GM12878 (cell line): ENCODE measurements around the gene PRDM7. TPM values are rescaled to one million over a fixed set of nuclear protein-coding genes. Genes with fewer than 3 reads are reported as not detected.

Experiments used
- ATAC-seq: fragments of 200-7000 bp; cut with Tn5 transposase; 3 replicates; pipeline ENCODE4 v1.9.1; 2020; ENCODE audit warnings: mild to moderate bottlenecking, moderate library complexity
- BruUV-seq: library from RNA; stranded (reverse); fragments of 400-500 nt; replicated peaks from 2 replicates; lab custom pipeline; 2021; lab: Mats Ljungman, UMichigan
- CTCF ChIA-PET: fragments of 300-600 bp; sonication (Branson Sonifier 250); formaldehyde crosslinking; extraction: SDS; loops from one replicate; lab custom pipeline; 2021; ENCODE audit warnings: inconsistent platforms; lab: Yijun Ruan, JAX
- POLR2A ChIA-PET: fragments of 350-600 bp; formaldehyde crosslinking; extraction: SDS; loops from one replicate; lab custom pipeline; 2021; ENCODE audit warnings: inconsistent platforms; lab: Charles Lee
- RAD21 ChIA-PET: fragments of 300-600 bp; sonication (Branson Sonifier 250); formaldehyde crosslinking; loops from one replicate; lab custom pipeline; 2023; ENCODE audit warnings: antibody characterized with exemption; ENCODE audit not compliant: unreplicated experiment; lab: Charles Lee
- SMC1A ChIA-PET: fragments of 300-600 bp; sonication (Branson Sonifier 250); formaldehyde crosslinking; loops from one replicate; lab custom pipeline; 2023; ENCODE audit not compliant: unreplicated experiment, uncharacterized antibody; lab: Charles Lee
- DNase-seq: peaks from one replicate; pipeline ENCODE4 v3.0.0-alpha.2; 2011; ENCODE audit warnings: low read depth, low spot score
- FAIRE-seq: peaks from 3 replicates; lab custom pipeline; 2011; peaks lifted over from hg19 to GRCh38; lab: Jason Lieb, UNC
- H2AFZ ChIP-seq: 2 replicates; pipeline ENCODE4 v1.6.0; 2011; ENCODE audit warnings: low read depth, low read length, control low read depth; ENCODE audit not compliant: control insufficient read depth
- H3K27ac ChIP-seq: 2 replicates; pipeline ENCODE4 v1.5.1; 2011; ENCODE audit warnings: control low read depth; ENCODE audit not compliant: control insufficient read depth, insufficient read depth
- H3K27me3 ChIP-seq, 2 experiments: replicated peaks in 1 of 2; 2 replicates each; pipeline versions ENCODE4 v1.6.0 to v1.6.1; 2011; ENCODE audit warnings: low read length in 1 of 2; ENCODE audit not compliant: control insufficient read depth in 2 of 2, insufficient read depth in 2 of 2
- H3K36me3 ChIP-seq, 2 experiments: 2 replicates each; pipeline ENCODE4 v1.5.1; 2011; ENCODE audit warnings: low read length in 1 of 2; ENCODE audit not compliant: control insufficient read depth in 2 of 2, insufficient read depth in 2 of 2
- H3K4me1 ChIP-seq: 2 replicates; pipeline ENCODE4 v1.6.1; 2011; ENCODE audit warnings: mild to moderate bottlenecking, low read length, moderate library complexity, mixed read lengths; ENCODE audit not compliant: control insufficient read depth, insufficient read depth
- H3K4me2 ChIP-seq: 2 replicates; pipeline ENCODE4 v1.6.0; 2011; ENCODE audit warnings: control low read depth; ENCODE audit not compliant: control insufficient read depth, insufficient read depth
- H3K4me3 ChIP-seq: fragments of 200-600 bp; sonication (generic); 2 replicates; pipeline ENCODE4 v1.5.1; 2016
- H3K79me2 ChIP-seq: 2 replicates; pipeline ENCODE4 v1.6.0; 2011; ENCODE audit warnings: low read length; ENCODE audit not compliant: control insufficient read depth, insufficient read depth
- H3K9ac ChIP-seq: 2 replicates; pipeline ENCODE4 v1.8.0; 2011; ENCODE audit warnings: low read length, control low read depth, mixed read lengths; ENCODE audit not compliant: control insufficient read depth, insufficient read depth
- H3K9me3 ChIP-seq: replicated peaks from 3 replicates; pipeline ENCODE4 v1.5.1; 2011; ENCODE audit warnings: mild to moderate bottlenecking, low read length; ENCODE audit not compliant: control insufficient read depth, insufficient read depth
- H4K20me1 ChIP-seq: 2 replicates; pipeline ENCODE4 v1.6.0; 2011; ENCODE audit not compliant: control insufficient read depth, insufficient read depth
- BRCA1 ChIP-seq: IDR thresholded peaks from 2 replicates; pipeline ENCODE4 v1.6.1; 2011; ENCODE audit warnings: low read depth, low read length, improper control_type of control experiment
- CBX5 ChIP-seq: sonication (generic); IDR thresholded peaks from 2 replicates; pipeline ENCODE4 v1.6.1; 2016; ENCODE audit warnings: low read depth, moderate library complexity, mild to moderate bottlenecking, inconsistent platforms
- CEBPZ ChIP-seq: fragments of 150-350 bp; IDR thresholded peaks from 2 replicates; pipeline ENCODE4 v1.6.1; 2016; ENCODE audit warnings: low read depth, low read length
- E2F8 ChIP-seq: fragments of 450-650 bp; IDR thresholded peaks from 2 replicates; pipeline ENCODE4 v1.6.1; 2018; ENCODE audit warnings: mild to moderate bottlenecking, low read depth, moderate library complexity; ENCODE audit not compliant: partially characterized antibody
- EZH2 ChIP-seq: IDR thresholded peaks from 2 replicates; pipeline ENCODE4 v1.6.1; 2012; ENCODE audit warnings: low read depth, mild to moderate bottlenecking, control low read depth, inconsistent platforms, low read length, borderline replicate concordance; ENCODE audit not compliant: control insufficient read depth
- IKZF2 ChIP-seq, 2 experiments: fragments of 450-650 bp; IDR thresholded peaks; 2 replicates each; pipeline ENCODE4 v1.6.1; 2017; ENCODE audit warnings: mild to moderate bottlenecking in 2 of 2, moderate library complexity in 2 of 2
- MTA3 ChIP-seq: IDR thresholded peaks from 2 replicates; pipeline ENCODE4 v1.6.1; 2012; ENCODE audit warnings: low read length, inconsistent platforms, borderline replicate concordance
- NBN ChIP-seq: fragments of 450-650 bp; IDR thresholded peaks from 2 replicates; pipeline ENCODE4 v1.6.1; 2016
- RUNX3 ChIP-seq: IDR thresholded peaks from 2 replicates; pipeline ENCODE4 v1.6.1; 2012; ENCODE audit warnings: low read length, inconsistent platforms
- SUZ12 ChIP-seq: fragments of 200-600 bp; sonication (generic); IDR thresholded peaks from one replicate; pipeline ENCODE4 v1.6.1; 2018; ENCODE audit warnings: antibody characterized with exemption, mild to moderate bottlenecking; ENCODE audit not compliant: unreplicated experiment
- TCF12 ChIP-seq: IDR thresholded peaks from 2 replicates; pipeline ENCODE4 v1.6.1; 2011; ENCODE audit warnings: low read depth, mild to moderate bottlenecking, low read length
- ZNF274 ChIP-seq: IDR thresholded peaks from one replicate; pipeline ENCODE4 v1.8.0; 2011; ENCODE audit not compliant: insufficient read length, insufficient read depth
- ZNF592 ChIP-seq: fragments of 450-650 bp; IDR thresholded peaks from 2 replicates; pipeline ENCODE4 v1.6.1; 2017; ENCODE audit warnings: mild to moderate bottlenecking, moderate library complexity
- ZNF622 ChIP-seq: fragments of 450-650 bp; IDR thresholded peaks from 2 replicates; pipeline ENCODE4 v1.6.1; 2017; ENCODE audit warnings: mild to moderate bottlenecking, inconsistent platforms
- WGBS: methylation state at CpG from one replicate; pipeline ENCODE4 v1.1.6; 2016; ENCODE audit warnings: low lambda C conversion rate; ENCODE audit not compliant: insufficient replicate concordance, insufficient coverage; ENCODE audit errors: missing lambda C conversion rate; 5-methylcytosine and 5-hydroxymethylcytosine counted together
- in situ Hi-C: fragments of 300-500 bp; cut with MboI; formaldehyde crosslinking; loops from 9 replicates; pipeline ENCODE4 v1.14.3; 2018; ENCODE audit warnings: mixed read lengths
- intact Hi-C: fragments of 100-400 bp; cut with micrococcal nuclease; formaldehyde crosslinking; loops from one replicate; pipeline ENCODE4 v1.14.2; 2022; ENCODE audit not compliant: unreplicated experiment
- polyA plus RNA-seq, 11 experiments: library from polyadenylated mRNA; depleted of rRNA in 4 of 11; unstranded in 6 of 11; stranded (reverse) in 5 of 11; fragments of >200 nt; fragmentation: Nextera tagmentation in 4 of 11; fragmentation: Illumina TruSeq in 1 of 11; extraction: Ambion mirVana in 4 of 11; extraction: Trizol in 1 of 11; gene quantifications; 1 replicate in 1 of 11; 2 replicates in 10 of 11; pipeline versions ENCODE4 v1.2.1 to v1.2.3, GENCODE V29; 2011 to 2016; ENCODE audit warnings: inconsistent platforms in 2 of 11, missing spikeins in 2 of 11, low read depth in 1 of 11
- total RNA-seq, 4 experiments: library from RNA; depleted of rRNA in 3 of 4; stranded (reverse); fragments of >200 nt in 3 of 4; fragmentation: Illumina TruSeq in 1 of 4; extraction: Trizol in 1 of 4; gene quantifications; 2 replicates each; pipeline versions ENCODE4 v1.2.1 to v1.2.3, GENCODE V29; 2013 to 2021

PRDM7 gene
- total and polyA plus RNA-seq, 10 of the 15 experiments (the other 5 are each of a cell fraction or from before 2014, with no cell fraction given) = not detected

- ChIA-PET POLR2A (no interaction called here), CTCF (no interaction called here), SMC1A (no interaction called here), RAD21 (no interaction called here)
- no peak for DNase-seq
- Histone ChIP-seq H3K4me2 (no peak overlapping the region), H4K20me1 (no peaks in the 10 kb centered on the region), H3K9ac (no peak overlapping the region), H3K4me3 (no peak overlapping the region), H3K9me3 (no peaks in the 10 kb centered on the region), H2AFZ (no peak overlapping the region), H3K27me3 (no peaks in the 10 kb centered on the region), H3K4me1 (no peaks in the 10 kb centered on the region), H3K27ac (no peak overlapping the region), H3K79me2 (no peaks in the 10 kb centered on the region), H3K36me3 (no peaks in the 10 kb centered on the region)
- WGBS = 54% methylated on average over 12 of the region's 12 CpGs
- FAIRE-seq = no peak
- no peak for ATAC-seq
- no TSS peak for BruUV-seq
- in situ Hi-C loops = no loop called here
- intact Hi-C loops = no loop called here
- no peak for TF ChIP-seq BRCA1
- no peak for TF ChIP-seq RUNX3
- no peak for TF ChIP-seq SUZ12
- TF ChIP-seq E2F8 = no peak
- no peak for TF ChIP-seq ZNF274
- no peak for TF ChIP-seq CBX5
- TF ChIP-seq CEBPZ = no peak
- TF ChIP-seq ZNF592 = no peak
- no peak for TF ChIP-seq ZNF622
- no peak for TF ChIP-seq TCF12
- TF ChIP-seq EZH2 = no peak
- no peak for TF ChIP-seq MTA3
- TF ChIP-seq IKZF2 (IDR thresholded peaks at IDR 0.05) = no peak
- TF ChIP-seq NBN = no peak
Measured at GRCh38 chr16:90037276-90037675, 39.9 kb downstream of the PRDM7 start.
